HTR-8/SVneo (cell line): ENCODE measurements around the gene PUS3.
"Not testable (repeated sequence)": the region's sequence is repeated elsewhere in the genome, so short reads cannot be mapped to it uniquely, and the experiment has no call there.

Experiments
- DNase-seq: peaks from one replicate; pipeline ENCODE4 v3.0.0; 2011; ENCODE audit warnings: low spot score, mixed read lengths; ENCODE audit not compliant: insufficient read length
- FAIRE-seq: peaks from 2 replicates; lab custom pipeline; 2011; peaks lifted over from hg19 to GRCh38; lab: Jason Lieb, UNC

Gene PUS3

GRCh38 chr11:125923012-125923579 is 20.1 kb upstream of the PUS3 start:
- DNase-seq = peak; percentile 59
- FAIRE-seq = no peak

- no peak for FAIRE-seq
- DNase-seq = no peak
Observed at GRCh38 chr11:125922156-125922555, 19.1 kb upstream of the PUS3 start.

GRCh38 chr11:125921042-125921441 is 18.0 kb upstream of the PUS3 start:
- DNase-seq = no peak
- FAIRE-seq = no peak

- FAIRE-seq (no peak), DNase-seq (no peak)
Observed at GRCh38 chr11:125918140-125918840, 15.3 kb upstream of the PUS3 start.

- no peak for FAIRE-seq
- DNase-seq = no peak
Observed at GRCh38 chr11:125916683-125917347, 13.8 kb upstream of the PUS3 start.

- not testable (repeated sequence) for FAIRE-seq, DNase-seq
Observed at GRCh38 chr11:125914601-125915000, 11.6 kb upstream of the PUS3 start.

- no peak for DNase-seq
Observed at GRCh38 chr11:125910226-125910849, 7.3 kb upstream of the PUS3 start.

GRCh38 chr11:125904678-125905077 is 1.7 kb upstream of the PUS3 start:
- DNase-seq = no peak
- no peak for FAIRE-seq

More at GRCh38 chr11:125910226-125910849, 7.3 kb upstream of the PUS3 start:
- FAIRE-seq = no peak

- FAIRE-seq = no peak
- DNase-seq = no peak
Observed at GRCh38 chr11:125903711-125904659, 979 bp upstream of the PUS3 start, which contains the start of gene DDX25. DDX25 (plus strand) TSS chr11:125904508; CDS start chr11:125904518, 10 bp downstream.

- FAIRE-seq = no peak
Observed at GRCh38 chr11:125902277-125902926, 604 bp downstream of the PUS3 start.

GRCh38 chr11:125901872-125902271 is 1.1 kb downstream of the PUS3 start:
- FAIRE-seq (no peak), DNase-seq (no peak)

More at GRCh38 chr11:125902277-125902926, 604 bp downstream of the PUS3 start:
- DNase-seq = no peak

- DNase-seq (no peak), FAIRE-seq (no peak)
Observed at GRCh38 chr11:125892994-125893393, 10.0 kb downstream of the PUS3 start.

GRCh38 chr11:125892071-125892470 is 10.9 kb downstream of the PUS3 start:
- FAIRE-seq (no peak), DNase-seq (no peak)

GRCh38 chr11:125890447-125891100 is 12.4 kb downstream of the PUS3 start:
- DNase-seq (no peak), FAIRE-seq (no peak)

- FAIRE-seq = no peak
- peak; percentile 69 for DNase-seq
Observed at GRCh38 chr11:125887373-125888324, 15.4 kb downstream of the PUS3 start, which contains the start of gene HYLS1. HYLS1 (plus strand) TSS chr11:125887668; CDS start chr11:125899369, 11,701 bp downstream.

- DNase-seq (no peak), FAIRE-seq (no peak)
Observed at GRCh38 chr11:125886997-125887372, 16.0 kb downstream of the PUS3 start.

GRCh38 chr11:125883375-125883774 is 19.6 kb downstream of the PUS3 start:
- no peak for FAIRE-seq
- DNase-seq = no peak

- DNase-seq (no peak), FAIRE-seq (no peak)
Observed at GRCh38 chr11:125881291-125881690, 21.7 kb downstream of the PUS3 start.
